A549 (cell line): ENCODE data around the gene TRIM24.

Experiments used
- CEBPB ChIP-seq, 2 experiments: fragments of >200 bp in 1 of 2; sonication (Bioruptor Twin) in 1 of 2; formaldehyde crosslinking in 1 of 2; IDR thresholded peaks; 2 replicates each; pipeline ENCODE4 v1.6.1; 2012 to 2016
- CHD2 ChIP-seq: fragments of 150-350 bp; IDR thresholded peaks from 2 replicates; pipeline ENCODE4 v1.6.1; 2014; ENCODE audit warnings: low read length; ENCODE audit not compliant: partially characterized antibody
- ELK1 ChIP-seq: fragments of 150-350 bp; IDR thresholded peaks from 2 replicates; pipeline ENCODE4 v1.6.1; 2014; ENCODE audit warnings: low read depth, mild to moderate bottlenecking, low read length
- EP300 ChIP-seq, 2 experiments: fragments of >200 bp; sonication (Bioruptor Twin); formaldehyde crosslinking; IDR thresholded peaks; 2 replicates in 1 of 2; 3 replicates in 1 of 2; pipeline ENCODE4 v1.6.1; 2016 to 2017
- GATA3 ChIP-seq: IDR thresholded peaks from 2 replicates; pipeline ENCODE4 v1.6.1; 2012; ENCODE audit warnings: borderline replicate concordance
- KDM1A ChIP-seq: fragments of 200-600 bp; sonication (generic); IDR thresholded peaks from 2 replicates; pipeline ENCODE4 v1.6.1; 2016; ENCODE audit warnings: low read depth, mild to moderate bottlenecking
- MAFK ChIP-seq: fragments of 450-650 bp; IDR thresholded peaks from 2 replicates; pipeline ENCODE4 v1.6.1; 2014; ENCODE audit not compliant: partially characterized antibody
- MYC ChIP-seq: IDR thresholded peaks from 2 replicates; pipeline ENCODE4 v1.6.1; 2012; ENCODE audit warnings: mild to moderate bottlenecking, inconsistent platforms, low read length, improper control_type of control experiment, borderline replicate concordance
- POLR2A ChIP-seq: IDR thresholded peaks from 2 replicates; pipeline ENCODE4 v1.6.1; 2012; ENCODE audit warnings: mild to moderate bottlenecking, low read length
- POLR2AphosphoS2 ChIP-seq: conservative IDR thresholded peaks from 2 replicates; pipeline ENCODE4 v1.6.1; 2012; ENCODE audit warnings: low read length, improper control_type of control experiment, inconsistent platforms
- TFCP2L1 ChIP-seq: fragments of 250-450 bp; sonication (Bioruptor Pico); IDR thresholded peaks from 2 replicates; pipeline ENCODE4 v1.5.0; 2021; ENCODE audit warnings: mild to moderate bottlenecking
- TF ChIP-seq, protein P1 (sequence below): fragments of >200 bp; sonication (Bioruptor Twin); formaldehyde crosslinking; IDR thresholded peaks from 3 replicates; pipeline ENCODE4 v1.5.1; 2016
- TF ChIP-seq, protein P2 (sequence below): IDR thresholded peaks from 2 replicates; pipeline ENCODE4 v1.6.1; 2012
- TF ChIP-seq, protein P3 (sequence below): fragments of 200-600 bp; sonication (generic); IDR thresholded peaks from 2 replicates; pipeline ENCODE4 v1.6.1; 2016; ENCODE audit warnings: antibody characterized with exemption, mild to moderate bottlenecking, moderate library complexity

DNA sequence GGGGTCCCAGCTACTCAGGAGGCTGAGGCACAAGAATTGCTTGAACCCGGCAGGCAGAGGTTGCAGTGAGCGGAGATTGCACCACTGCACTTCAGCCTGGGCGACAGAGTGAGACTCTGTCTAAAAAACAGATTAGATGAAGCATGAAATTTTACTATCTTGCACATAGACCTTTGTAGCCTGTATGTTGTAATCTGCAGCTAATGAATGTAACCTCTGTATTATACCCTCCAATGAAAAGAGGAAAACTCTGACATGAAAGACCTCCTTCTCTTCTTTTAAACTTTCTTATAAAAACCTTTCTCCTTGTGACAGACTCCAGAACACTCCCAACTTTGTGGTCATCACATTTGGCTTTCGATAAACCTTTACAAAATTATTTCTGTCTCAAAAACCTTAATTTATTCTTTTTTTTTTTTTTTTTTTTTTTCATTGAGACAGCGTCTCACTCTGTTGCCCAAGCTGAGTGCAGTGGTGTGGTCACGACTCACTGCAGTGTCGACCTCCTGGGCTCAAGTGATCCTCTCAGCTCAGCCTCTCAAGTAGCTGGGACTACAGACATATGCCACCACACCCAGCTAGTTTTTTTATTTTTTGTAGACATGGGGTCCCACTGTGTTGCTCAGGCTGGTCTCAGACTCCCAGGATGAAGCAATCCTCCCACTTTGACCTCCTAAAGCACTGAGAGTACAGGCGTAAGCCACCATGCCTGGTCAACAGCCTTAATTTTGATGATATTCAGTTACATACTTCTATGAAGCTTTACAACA lies 143.7 kb downstream of the TRIM24 start:
- TF ChIP-seq, protein P1, sequence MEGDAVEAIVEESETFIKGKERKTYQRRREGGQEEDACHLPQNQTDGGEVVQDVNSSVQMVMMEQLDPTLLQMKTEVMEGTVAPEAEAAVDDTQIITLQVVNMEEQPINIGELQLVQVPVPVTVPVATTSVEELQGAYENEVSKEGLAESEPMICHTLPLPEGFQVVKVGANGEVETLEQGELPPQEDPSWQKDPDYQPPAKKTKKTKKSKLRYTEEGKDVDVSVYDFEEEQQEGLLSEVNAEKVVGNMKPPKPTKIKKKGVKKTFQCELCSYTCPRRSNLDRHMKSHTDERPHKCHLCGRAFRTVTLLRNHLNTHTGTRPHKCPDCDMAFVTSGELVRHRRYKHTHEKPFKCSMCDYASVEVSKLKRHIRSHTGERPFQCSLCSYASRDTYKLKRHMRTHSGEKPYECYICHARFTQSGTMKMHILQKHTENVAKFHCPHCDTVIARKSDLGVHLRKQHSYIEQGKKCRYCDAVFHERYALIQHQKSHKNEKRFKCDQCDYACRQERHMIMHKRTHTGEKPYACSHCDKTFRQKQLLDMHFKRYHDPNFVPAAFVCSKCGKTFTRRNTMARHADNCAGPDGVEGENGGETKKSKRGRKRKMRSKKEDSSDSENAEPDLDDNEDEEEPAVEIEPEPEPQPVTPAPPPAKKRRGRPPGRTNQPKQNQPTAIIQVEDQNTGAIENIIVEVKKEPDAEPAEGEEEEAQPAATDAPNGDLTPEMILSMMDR = no peak
- TF ChIP-seq POLR2A (no peak), CEBPB (IDR thresholded peaks at IDR 0.05) (no peak), KDM1A (no peak), EP300 (IDR thresholded peaks at IDR 0.05) (no peak), POLR2AphosphoS2 (no peak), ELK1 (no peak), CHD2 (no peak), MAFK (no peak), MYC (no peak), TFCP2L1 (no peak), GATA3 (no peak)
- TF ChIP-seq, protein P2, sequence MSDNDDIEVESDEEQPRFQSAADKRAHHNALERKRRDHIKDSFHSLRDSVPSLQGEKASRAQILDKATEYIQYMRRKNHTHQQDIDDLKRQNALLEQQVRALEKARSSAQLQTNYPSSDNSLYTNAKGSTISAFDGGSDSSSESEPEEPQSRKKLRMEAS = no peak
- TF ChIP-seq, protein P3, sequence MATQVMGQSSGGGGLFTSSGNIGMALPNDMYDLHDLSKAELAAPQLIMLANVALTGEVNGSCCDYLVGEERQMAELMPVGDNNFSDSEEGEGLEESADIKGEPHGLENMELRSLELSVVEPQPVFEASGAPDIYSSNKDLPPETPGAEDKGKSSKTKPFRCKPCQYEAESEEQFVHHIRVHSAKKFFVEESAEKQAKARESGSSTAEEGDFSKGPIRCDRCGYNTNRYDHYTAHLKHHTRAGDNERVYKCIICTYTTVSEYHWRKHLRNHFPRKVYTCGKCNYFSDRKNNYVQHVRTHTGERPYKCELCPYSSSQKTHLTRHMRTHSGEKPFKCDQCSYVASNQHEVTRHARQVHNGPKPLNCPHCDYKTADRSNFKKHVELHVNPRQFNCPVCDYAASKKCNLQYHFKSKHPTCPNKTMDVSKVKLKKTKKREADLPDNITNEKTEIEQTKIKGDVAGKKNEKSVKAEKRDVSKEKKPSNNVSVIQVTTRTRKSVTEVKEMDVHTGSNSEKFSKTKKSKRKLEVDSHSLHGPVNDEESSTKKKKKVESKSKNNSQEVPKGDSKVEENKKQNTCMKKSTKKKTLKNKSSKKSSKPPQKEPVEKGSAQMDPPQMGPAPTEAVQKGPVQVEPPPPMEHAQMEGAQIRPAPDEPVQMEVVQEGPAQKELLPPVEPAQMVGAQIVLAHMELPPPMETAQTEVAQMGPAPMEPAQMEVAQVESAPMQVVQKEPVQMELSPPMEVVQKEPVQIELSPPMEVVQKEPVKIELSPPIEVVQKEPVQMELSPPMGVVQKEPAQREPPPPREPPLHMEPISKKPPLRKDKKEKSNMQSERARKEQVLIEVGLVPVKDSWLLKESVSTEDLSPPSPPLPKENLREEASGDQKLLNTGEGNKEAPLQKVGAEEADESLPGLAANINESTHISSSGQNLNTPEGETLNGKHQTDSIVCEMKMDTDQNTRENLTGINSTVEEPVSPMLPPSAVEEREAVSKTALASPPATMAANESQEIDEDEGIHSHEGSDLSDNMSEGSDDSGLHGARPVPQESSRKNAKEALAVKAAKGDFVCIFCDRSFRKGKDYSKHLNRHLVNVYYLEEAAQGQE = no peak
